PC-9 (cell line): ENCODE data around the gene KRCC1.

ENCODE experiments used
- CTCF ChIP-seq: fragments of 200-600 bp; sonication (generic); conservative IDR thresholded peaks from 2 replicates; pipeline ENCODE4 v1.6.1; 2017; ENCODE audit warnings: mixed run types, antibody characterized with exemption, mild to moderate bottlenecking, moderate library complexity
- EZH2 ChIP-seq: fragments of 200-600 bp; sonication (generic); IDR thresholded peaks from 2 replicates; pipeline ENCODE4 v1.8.0; 2017; ENCODE audit warnings: antibody characterized with exemption, low read depth

- TF ChIP-seq CTCF (no peak), EZH2 (no peak)
Observed at GRCh38 chr2:88060907-88061275, 5.3 kb upstream of the KRCC1 start.
